Measurements from ENCODE around the gene OR2T10. TPM values are rescaled to one million over a fixed set of nuclear protein-coding genes. Genes with fewer than 3 reads are reported as not detected.

OR2T10 gene
- total and polyA plus RNA-seq, 2 donors (not counting 3 experiments of a cell fraction or from before 2014, with no cell fraction given): not detected

- FAIRE-seq (no peak), DNase-seq (ENCODE audit: low read depth, low spot score) (no peak)
- H3K9ac ChIP-seq (replicated peaks; ENCODE audit: extremely low read depth, insufficient read depth, low read length): no peak overlapping the region
- H3K4me2 ChIP-seq (ENCODE audit: insufficient read depth, low read length): no peak overlapping the region
- H4K20me1 ChIP-seq (replicated peaks; ENCODE audit: control insufficient read depth, extremely low read depth, insufficient read depth, low read length): no peaks in the 10 kb centered on the region
- no peaks in the 10 kb centered on the region for H3K79me2 ChIP-seq (ENCODE audit: control insufficient read depth, insufficient read depth, low read length)
- ChIA-PET CTCF (no interaction called here), POLR2A (no interaction called here)
- H3K27me3 ChIP-seq (ENCODE audit: control insufficient read depth in 2 of 2, insufficient read depth in 2 of 2, low read length in 2 of 2): no peaks in the 10 kb centered on the region
- H3K9me3 ChIP-seq (replicated peaks; ENCODE audit: control insufficient read depth, insufficient read depth, low read length): peaks cover 2% of the 10 kb centered on the region
- H3K27ac ChIP-seq (ENCODE audit: insufficient read depth, low read depth, low read length): no peak overlapping the region
- no peaks in the 10 kb centered on the region for H3K4me1 ChIP-seq (ENCODE audit: control insufficient read depth, extremely low read depth, insufficient read depth, low read length)
- BruUV-seq (replicated peaks): no TSS peak
- TF ChIP-seq, protein P1, sequence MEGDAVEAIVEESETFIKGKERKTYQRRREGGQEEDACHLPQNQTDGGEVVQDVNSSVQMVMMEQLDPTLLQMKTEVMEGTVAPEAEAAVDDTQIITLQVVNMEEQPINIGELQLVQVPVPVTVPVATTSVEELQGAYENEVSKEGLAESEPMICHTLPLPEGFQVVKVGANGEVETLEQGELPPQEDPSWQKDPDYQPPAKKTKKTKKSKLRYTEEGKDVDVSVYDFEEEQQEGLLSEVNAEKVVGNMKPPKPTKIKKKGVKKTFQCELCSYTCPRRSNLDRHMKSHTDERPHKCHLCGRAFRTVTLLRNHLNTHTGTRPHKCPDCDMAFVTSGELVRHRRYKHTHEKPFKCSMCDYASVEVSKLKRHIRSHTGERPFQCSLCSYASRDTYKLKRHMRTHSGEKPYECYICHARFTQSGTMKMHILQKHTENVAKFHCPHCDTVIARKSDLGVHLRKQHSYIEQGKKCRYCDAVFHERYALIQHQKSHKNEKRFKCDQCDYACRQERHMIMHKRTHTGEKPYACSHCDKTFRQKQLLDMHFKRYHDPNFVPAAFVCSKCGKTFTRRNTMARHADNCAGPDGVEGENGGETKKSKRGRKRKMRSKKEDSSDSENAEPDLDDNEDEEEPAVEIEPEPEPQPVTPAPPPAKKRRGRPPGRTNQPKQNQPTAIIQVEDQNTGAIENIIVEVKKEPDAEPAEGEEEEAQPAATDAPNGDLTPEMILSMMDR (IDR thresholded peaks at IDR 0.05; ENCODE audit: extremely low read depth in 1 of 2, insufficient read depth in 1 of 2, low read depth in 1 of 2, low read length in 2 of 2): no peak
- TF ChIP-seq JUN (IDR thresholded peaks at IDR 0.05; ENCODE audit: borderline replicate concordance, insufficient read depth, insufficient read length, low read depth): no peak
- TF ChIP-seq EZH2 (IDR thresholded peaks at IDR 0.05; ENCODE audit: borderline replicate concordance, low read depth, low read length, severe bottlenecking): no peak
- TF ChIP-seq FOS (IDR thresholded peaks at IDR 0.05; ENCODE audit: borderline replicate concordance, insufficient read depth, low read length): no peak
- TF ChIP-seq POLR2A (IDR thresholded peaks at IDR 0.05; ENCODE audit: low read depth, low read length): no peak
- no peak for TF ChIP-seq MYC (IDR thresholded peaks at IDR 0.05; ENCODE audit: low read depth, low read length)
- TF ChIP-seq, protein P2, sequence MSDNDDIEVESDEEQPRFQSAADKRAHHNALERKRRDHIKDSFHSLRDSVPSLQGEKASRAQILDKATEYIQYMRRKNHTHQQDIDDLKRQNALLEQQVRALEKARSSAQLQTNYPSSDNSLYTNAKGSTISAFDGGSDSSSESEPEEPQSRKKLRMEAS (IDR thresholded peaks at IDR 0.05; ENCODE audit: insufficient read depth, insufficient read length): no peak
- TF ChIP-seq GATA2 (IDR thresholded peaks at IDR 0.05; ENCODE audit: insufficient read depth, insufficient read length, low read depth, low read length): no peak
- H2AFZ ChIP-seq (ENCODE audit: low read depth, low read length): no peak overlapping the region
- no peaks in the 10 kb centered on the region for H3K9me1 ChIP-seq (replicated peaks; ENCODE audit: control insufficient read depth, extremely low read depth, insufficient read depth, low read length)
- H3K4me3 ChIP-seq (replicated peaks in 1 of 3; ENCODE audit: insufficient read depth in 1 of 3, low read depth in 1 of 3, low read length in 3 of 3): no peak overlapping the region
- intact Hi-C loops (cut with micrococcal nuclease): no loop called here
- dilution Hi-C loops (cut with MboI; ENCODE audit: extremely low pct_ligation_motif_present, low sequenced_read_pairs): no loop called here
- no peaks in the 10 kb centered on the region for H3K36me3 ChIP-seq (ENCODE audit: control insufficient read depth in 2 of 2, extremely low read depth in 1 of 2, insufficient read depth in 2 of 2, low read length in 2 of 2)
These were observed 12.8 kb upstream of the OR2T10 start for GRCh38 chr1:248610301-248610700.

Data from endothelial cell of umbilical vein (primary cell).